AG10803 (cell line): ENCODE data around the gene TEN1.

Source experiments
- DNase-seq: peaks from one replicate; pipeline ENCODE4 v3.0.0; 2010; ENCODE audit warnings: low read depth
- H3K4me3 ChIP-seq: 2 replicates; pipeline ENCODE4 v1.5.1; 2011; ENCODE audit warnings: mild to moderate bottlenecking, low read length, control low read depth
- TF ChIP-seq, protein P1 (sequence below): conservative IDR thresholded peaks from 2 replicates; pipeline ENCODE4 v1.5.1; 2011; ENCODE audit warnings: mild to moderate bottlenecking, low read length, control low read depth, inconsistent platforms

Gene TEN1

DNA sequence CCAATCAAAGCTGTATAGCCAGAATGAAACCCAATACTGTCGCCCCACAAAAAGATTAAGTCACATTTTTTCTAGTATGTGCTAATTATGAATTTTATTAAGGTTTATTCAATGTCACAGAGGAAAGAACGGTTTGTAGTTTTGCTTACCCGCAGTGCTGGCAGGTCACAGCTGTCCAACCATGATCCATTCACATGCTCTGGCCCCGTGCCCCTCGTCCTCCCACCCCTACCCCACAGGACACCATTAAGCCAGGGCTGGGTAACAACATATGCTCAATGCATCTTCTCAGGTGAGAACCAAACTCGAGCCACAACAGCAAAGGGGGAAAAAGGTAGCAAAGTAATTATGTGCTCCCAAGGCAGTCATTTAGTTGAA lies 37.6 kb upstream of the TEN1 start:
- no peak for DNase-seq
- peak overlapping the region; percentile 50 for H3K4me3 ChIP-seq
- TF ChIP-seq, protein P1, sequence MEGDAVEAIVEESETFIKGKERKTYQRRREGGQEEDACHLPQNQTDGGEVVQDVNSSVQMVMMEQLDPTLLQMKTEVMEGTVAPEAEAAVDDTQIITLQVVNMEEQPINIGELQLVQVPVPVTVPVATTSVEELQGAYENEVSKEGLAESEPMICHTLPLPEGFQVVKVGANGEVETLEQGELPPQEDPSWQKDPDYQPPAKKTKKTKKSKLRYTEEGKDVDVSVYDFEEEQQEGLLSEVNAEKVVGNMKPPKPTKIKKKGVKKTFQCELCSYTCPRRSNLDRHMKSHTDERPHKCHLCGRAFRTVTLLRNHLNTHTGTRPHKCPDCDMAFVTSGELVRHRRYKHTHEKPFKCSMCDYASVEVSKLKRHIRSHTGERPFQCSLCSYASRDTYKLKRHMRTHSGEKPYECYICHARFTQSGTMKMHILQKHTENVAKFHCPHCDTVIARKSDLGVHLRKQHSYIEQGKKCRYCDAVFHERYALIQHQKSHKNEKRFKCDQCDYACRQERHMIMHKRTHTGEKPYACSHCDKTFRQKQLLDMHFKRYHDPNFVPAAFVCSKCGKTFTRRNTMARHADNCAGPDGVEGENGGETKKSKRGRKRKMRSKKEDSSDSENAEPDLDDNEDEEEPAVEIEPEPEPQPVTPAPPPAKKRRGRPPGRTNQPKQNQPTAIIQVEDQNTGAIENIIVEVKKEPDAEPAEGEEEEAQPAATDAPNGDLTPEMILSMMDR, result no peak

GRCh38 chr17:75942473-75942872 lies 36.6 kb upstream of the TEN1 start:
- DNase-seq, result no peak
- TF ChIP-seq, protein P1, result no peak
- H3K4me3 ChIP-seq, result no peak overlapping the region

- TF ChIP-seq, protein P1, result no peak
- no peak for DNase-seq
- no peak overlapping the region for H3K4me3 ChIP-seq
Measured at GRCh38 chr17:75943491-75943890, 35.5 kb upstream of the TEN1 start.

DNA sequence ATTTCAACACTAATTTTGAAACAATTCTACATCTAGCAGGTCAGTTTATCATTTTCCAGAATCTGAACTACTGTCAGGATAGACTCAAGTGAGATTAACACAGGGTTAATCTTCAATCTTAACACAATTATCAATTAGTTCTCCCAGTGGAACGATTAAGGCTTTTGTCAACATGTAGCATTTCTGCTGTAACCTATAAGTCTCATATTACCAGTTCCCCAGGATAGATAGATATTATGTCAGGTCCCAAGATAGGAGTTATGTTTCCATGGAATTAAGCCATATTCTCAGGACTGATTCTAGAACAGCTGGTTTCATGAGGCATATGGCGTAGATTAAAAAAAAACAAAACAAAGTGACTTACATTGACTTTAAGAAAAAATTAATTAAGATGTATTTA lies 33.8 kb upstream of the TEN1 start:
- DNase-seq, result no peak
- TF ChIP-seq, protein P1, result no peak
- no peak overlapping the region for H3K4me3 ChIP-seq

DNA sequence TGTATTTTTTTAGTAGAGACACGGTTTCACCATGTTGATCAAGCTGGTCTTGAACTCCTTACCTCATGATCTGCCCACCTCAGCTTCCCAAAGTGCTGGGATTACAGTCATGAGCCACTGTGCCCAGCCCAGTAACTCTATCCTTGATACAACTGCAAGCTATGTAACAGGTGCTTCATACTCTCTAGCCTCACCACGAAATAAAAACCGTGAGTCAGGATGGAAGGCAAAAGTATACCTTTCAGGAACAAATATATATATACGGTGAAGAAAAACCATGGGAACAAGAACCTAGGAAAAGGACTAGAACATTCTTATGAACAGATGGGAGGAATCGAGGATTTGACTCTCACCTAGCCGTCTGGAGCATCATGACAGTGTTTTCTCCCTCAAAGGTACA lies 28.6 kb upstream of the TEN1 start:
- TF ChIP-seq, protein P1, result no peak
- no peak for DNase-seq
- no peak overlapping the region for H3K4me3 ChIP-seq

DNA sequence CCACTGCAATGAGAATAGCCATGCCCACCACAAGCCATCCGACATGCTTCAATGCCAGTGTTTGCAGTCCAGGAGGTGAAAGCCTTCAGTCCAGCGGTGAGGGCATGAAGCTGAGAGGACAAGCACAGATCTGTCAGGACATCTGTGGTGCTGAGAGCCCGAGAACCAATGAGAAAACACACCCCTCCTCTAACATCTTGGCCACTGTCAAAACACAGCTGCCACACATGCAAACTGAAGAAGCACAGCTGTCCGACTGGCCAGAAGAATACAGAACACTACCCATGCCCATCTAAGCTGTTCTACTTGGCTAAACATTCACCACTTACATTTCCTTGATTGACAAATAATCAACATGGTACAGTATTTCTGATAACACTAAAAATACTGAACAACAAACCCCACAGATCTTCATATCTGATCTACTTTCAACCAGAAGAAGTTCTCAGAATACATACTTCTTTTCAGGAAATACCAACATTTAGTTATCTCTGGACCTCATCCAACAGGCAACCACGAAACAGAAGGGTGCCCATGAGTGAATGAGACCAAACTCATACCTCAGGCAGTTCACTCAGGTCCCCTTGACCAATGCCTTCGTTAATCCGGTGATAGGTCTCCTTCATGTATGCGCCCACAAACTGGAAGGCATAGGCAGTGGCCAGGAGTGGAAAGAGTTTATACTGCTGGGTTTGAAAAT lies 28.0 kb upstream of the TEN1 start:
- TF ChIP-seq, protein P1, result no peak
- no peak overlapping the region for H3K4me3 ChIP-seq
- peak; percentile 31 for DNase-seq

GRCh38 chr17:75959051-75959838 lies 19.8 kb upstream of the TEN1 start:
- H3K4me3 ChIP-seq, result no peak overlapping the region
- no peak for DNase-seq
- TF ChIP-seq, protein P1, result no peak
